GM18951 (cell line): ENCODE measurements around the gene DHRSX.
"Not testable (repeated sequence)": the region's sequence is repeated elsewhere in the genome, so short reads cannot be mapped to it uniquely, and the experiment has no call there.

Experiments used
- POLR2A ChIP-seq: IDR thresholded peaks from 4 replicates; pipeline ENCODE4 v1.6.1; 2011; ENCODE audit warnings: mild to moderate bottlenecking; ENCODE audit not compliant: insufficient read length, insufficient read depth; ENCODE audit errors: extremely low read depth
- in situ Hi-C: fragments of 300-500 bp; cut with MboI; formaldehyde crosslinking; loops from one replicate; pipeline ENCODE4 v1.12.0; 2022; ENCODE audit warnings: low sequenced_read_pairs, mixed read lengths, inconsistent platforms; ENCODE audit not compliant: unreplicated experiment

DHRSX gene

GRCh38 chrX:2262668-2263055 lies 238.1 kb downstream of the DHRSX start:
- in situ Hi-C loops, result no loop called here
- TF ChIP-seq POLR2A, result no peak

GRCh38 chrX:2261831-2262667 lies 238.7 kb downstream of the DHRSX start:
- no peak for TF ChIP-seq POLR2A
- in situ Hi-C loops, result no loop called here

GRCh38 chrX:2252331-2253065 lies 248.3 kb downstream of the DHRSX start:
- TF ChIP-seq POLR2A, result no peak
- in situ Hi-C loops, result no loop called here

- no peak for TF ChIP-seq POLR2A
- in situ Hi-C loops, result no loop called here
Observed at GRCh38 chrX:2251211-2251610, 249.6 kb downstream of the DHRSX start.

- in situ Hi-C loops, result no loop called here
- TF ChIP-seq POLR2A, result no peak
Observed at GRCh38 chrX:2243913-2244460, 256.8 kb downstream of the DHRSX start.

- no peak for TF ChIP-seq POLR2A
- in situ Hi-C loops, result no loop called here
Observed at GRCh38 chrX:2242980-2243379, 257.8 kb downstream of the DHRSX start.

GRCh38 chrX:2242326-2242725 lies 258.4 kb downstream of the DHRSX start:
- in situ Hi-C loops, result no loop called here

GRCh38 chrX:2241496-2241895 lies 259.3 kb downstream of the DHRSX start:
- in situ Hi-C loops, result not testable (repeated sequence)

More at GRCh38 chrX:2242326-2242725, 258.4 kb downstream of the DHRSX start:
- no peak for TF ChIP-seq POLR2A

- in situ Hi-C loops, result not testable (repeated sequence)
Observed at GRCh38 chrX:2240761-2241160, 260.0 kb downstream of the DHRSX start.

GRCh38 chrX:2237976-2238375 lies 262.8 kb downstream of the DHRSX start:
- in situ Hi-C loops, result no loop called here
- TF ChIP-seq POLR2A, result no peak

- no peak for TF ChIP-seq POLR2A
- in situ Hi-C loops, result no loop called here
Observed at GRCh38 chrX:2231570-2232192, 269.1 kb downstream of the DHRSX start.

- TF ChIP-seq POLR2A, result no peak
Observed at GRCh38 chrX:2230457-2230856, 270.3 kb downstream of the DHRSX start.

GRCh38 chrX:2228536-2228935 lies 272.2 kb downstream of the DHRSX start:
- in situ Hi-C loops, result no loop called here
- no peak for TF ChIP-seq POLR2A

More at GRCh38 chrX:2230457-2230856, 270.3 kb downstream of the DHRSX start:
- in situ Hi-C loops, result no loop called here

GRCh38 chrX:2226906-2227656 lies 273.7 kb downstream of the DHRSX start:
- in situ Hi-C loops, result no loop called here
- no peak for TF ChIP-seq POLR2A
